Left forelimb (tissue), 1 donor: ENCODE measurements around the gene RNF11.
A peak's percentile ranks its signal among the peaks of the same experiment; 100 is the strongest.
"Not testable (repeated sequence)": the region's sequence is repeated elsewhere in the genome, so short reads cannot be mapped to it uniquely, and the experiment has no call there.

Experiments used
- DNase-seq: peaks from one replicate; pipeline ENCODE4 v3.0.0-alpha.2; 2018; ENCODE audit warnings: low spot score

The RNF11 gene, protein sequence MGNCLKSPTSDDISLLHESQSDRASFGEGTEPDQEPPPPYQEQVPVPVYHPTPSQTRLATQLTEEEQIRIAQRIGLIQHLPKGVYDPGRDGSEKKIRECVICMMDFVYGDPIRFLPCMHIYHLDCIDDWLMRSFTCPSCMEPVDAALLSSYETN

DNA sequence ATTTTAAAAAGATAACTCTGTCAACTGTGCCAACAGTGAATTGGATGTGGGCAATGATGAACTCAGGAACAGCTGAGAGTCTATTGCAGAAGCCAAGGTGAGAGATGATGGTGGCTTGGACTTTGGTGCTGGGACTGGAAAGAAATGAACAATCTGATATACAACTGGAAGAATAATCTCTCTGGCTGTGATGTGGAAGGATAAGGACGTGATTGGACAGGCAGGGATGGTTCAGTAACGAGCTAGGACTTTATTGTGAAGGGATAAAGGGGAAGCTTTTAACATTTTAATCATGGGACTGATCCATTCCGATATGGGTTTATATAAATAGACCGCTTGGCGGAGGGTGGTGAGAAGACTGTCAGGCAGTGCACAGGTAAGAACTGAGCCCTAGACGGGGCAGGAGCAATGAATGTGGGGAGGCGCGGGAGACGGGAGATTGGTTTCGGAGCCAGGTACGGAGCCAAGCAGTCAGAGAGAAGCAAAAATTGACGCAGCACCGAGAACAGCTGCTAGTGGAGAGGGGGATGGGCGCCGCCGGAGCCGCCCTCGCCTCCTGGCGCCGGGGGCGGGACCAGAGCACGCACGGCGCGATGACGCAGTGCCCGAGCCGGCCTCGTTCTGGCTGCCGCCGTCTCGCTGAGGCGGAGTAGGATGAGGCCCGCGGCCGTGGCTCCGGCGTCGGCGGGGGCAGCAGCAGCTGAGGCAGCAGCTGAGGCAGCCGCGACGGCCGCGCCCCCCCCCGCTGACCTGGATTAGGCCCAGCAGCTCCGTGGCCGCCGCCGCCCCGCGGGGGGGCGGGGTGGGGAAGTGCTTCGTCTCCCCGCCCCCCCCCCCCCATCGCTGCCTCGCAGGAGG lies at the start of gene RNF11:
Gene RNF11, plus strand, starts transcription at position 601 of the 858 bp plus-strand sequence. CDS start 484 bp downstream, outside the sequence.
- DNase-seq: peak; percentile 95

DNA sequence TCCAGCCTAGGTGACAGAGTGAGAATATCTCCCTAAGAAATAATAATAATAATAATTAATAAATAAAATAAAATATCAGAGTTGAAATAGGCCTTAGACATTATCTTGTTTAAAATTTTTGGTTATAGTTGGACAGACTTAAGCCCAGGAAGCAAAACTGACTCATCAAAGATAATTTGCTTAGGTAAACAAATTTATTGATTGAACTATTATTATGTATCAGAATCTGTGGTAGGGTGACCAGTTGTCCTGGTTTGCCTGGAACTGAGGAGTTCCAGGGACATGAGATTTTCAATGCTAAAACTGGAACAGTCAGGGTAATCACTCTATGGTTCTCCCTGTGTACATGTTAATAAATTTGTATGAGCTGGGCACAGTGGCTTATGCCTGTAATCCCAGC lies 47.8 kb upstream of the RNF11 start:
- DNase-seq: no peak

DNA sequence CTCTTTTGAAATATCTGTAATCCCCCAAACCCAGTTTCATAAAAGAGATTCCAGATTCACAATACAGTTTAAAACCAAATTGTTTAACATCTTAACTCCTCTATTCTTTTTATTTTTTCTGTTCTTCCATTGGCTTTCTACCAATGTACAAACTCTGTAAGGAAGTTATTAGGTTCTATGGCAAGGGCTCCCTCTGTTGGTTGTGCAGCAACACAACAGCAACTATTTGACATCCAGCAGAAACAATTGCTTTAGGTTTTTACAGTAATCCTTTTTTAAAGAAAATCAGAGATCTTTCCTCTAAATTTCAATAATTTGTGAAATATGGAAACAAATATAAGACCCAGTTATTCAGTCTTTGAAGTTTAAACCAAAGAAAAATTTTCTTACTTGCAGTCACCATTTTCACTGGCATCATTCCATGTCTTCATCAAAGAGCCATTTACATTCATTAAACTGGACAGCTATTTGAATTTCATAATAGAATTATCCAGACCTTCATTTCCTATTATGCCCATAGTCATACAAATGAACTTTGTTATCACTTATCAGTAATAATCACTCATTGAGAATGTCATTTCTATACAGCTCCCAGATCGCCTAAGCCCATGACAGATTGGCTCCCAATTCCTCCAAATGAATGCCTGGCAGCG lies 46.5 kb upstream of the RNF11 start:
- no peak for DNase-seq

DNA sequence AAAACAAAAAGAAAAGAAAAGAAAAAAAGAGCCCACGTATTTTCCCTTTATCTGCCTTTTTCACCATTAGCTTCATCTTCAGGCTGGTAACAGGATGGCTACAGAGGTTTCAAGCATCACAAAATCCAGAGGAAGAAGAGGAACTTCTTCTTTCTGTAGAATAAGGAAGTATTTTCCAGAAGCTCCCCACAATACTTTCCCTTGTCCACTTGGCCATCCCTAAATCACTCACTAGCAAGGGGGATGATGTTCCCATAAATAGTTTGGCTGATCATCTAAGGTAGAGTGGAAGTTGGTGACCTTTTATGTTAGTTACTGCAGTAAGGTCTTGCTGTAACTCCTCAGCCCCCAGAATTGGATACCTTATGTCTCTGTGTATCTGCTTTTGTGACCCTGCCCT lies 45.1 kb upstream of the RNF11 start:
- DNase-seq: no peak

DNA sequence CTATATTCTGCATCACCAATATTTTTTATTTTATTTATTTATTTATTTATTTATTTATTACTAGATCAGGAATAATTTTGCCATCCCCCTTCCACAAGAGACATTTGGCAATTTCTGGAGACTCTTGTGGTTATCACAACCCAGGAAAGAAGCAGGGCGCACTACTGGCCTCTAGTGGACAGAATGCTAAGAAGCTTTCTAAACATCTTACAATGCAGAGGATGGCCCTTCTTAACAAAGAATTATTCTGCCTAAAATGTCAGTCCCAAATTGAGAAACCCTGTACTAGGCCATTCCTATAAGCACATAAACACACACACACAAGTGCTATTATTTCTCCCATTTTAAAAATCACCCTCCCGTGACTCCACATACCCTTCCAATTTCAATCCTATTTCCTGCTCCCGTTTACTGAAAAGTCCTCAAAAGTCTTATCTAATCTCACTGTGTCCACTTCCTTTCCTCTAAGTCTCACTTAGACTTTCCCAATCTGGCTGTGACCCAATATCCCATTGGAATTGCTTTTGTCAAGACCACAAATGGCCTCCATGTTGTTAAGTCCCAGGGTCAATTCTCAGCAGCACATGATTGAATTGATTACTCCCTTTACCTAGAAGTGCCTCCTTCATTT lies 43.7 kb upstream of the RNF11 start:
- DNase-seq: no peak

DNA sequence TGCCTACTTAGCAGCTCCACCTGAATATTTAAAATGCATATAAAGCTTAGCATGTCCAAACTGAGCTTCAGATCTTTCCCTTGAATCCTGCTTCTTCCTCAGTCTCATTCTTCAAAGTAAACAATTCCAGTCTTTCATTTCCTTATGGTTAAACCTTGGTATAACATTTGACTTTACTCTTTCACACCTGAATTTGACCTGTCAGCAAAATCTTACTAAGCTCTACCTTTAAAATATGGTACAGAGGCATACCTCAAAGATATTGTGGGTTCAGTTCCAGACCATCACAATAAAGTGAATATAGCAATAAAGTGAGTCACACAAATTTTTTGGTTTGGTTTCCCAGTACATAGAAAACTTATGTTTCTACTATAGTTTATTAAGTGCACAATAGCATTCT lies 42.5 kb upstream of the RNF11 start:
- no peak for DNase-seq

DNA sequence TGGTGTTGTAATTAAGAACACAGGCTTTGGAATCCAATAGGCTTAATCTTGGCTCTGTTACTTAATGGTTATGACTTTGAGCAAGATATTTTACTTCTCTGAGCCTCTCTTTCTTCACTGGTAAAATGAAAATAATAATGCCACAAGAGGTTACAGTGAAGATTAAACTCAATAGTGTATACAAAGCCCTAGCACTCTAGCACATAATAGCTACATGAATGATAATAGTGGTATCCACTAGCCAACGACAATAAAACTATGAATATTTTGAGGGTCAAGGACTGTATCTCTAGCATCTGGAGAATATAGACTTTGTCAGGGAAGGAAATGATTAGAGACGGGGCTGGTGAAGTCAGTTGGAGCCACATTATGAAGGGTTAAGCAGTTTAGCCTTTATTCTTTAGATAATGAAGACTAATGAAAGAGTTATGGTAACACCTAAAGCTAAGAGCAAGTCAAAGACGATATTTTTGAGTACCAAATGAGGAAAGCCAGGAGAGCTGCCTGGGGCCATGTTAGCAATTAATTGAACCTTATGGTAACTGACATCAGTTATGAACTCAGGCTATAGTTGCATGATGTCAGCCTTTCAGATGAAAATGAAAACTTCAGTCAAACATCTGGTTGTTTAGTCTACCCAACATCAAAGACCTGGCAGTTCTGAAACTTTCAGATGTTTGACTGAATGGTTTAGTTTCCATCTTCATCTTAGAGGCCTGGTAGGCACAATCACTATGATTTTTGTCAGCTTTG lies 32.8 kb upstream of the RNF11 start:
- DNase-seq: no peak

DNA sequence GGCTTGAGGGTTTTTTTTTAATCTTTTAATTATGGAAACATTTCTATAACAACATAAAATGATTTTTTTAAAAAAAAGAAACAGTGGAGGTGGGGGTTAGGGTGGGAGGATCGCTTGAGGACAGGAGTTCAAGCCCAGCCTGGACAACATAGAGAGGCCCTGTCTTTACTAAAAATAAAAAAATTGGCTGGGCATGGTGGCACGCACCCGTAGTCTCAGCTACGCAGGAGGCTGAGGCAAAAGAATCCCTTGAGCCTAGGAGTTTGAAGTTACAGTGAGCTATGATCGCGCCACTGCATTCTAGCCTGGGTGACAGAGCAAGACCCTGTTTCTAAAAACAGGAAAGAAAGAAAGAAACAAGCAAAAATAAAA lies 32.2 kb upstream of the RNF11 start:
- no peak for DNase-seq

DNA sequence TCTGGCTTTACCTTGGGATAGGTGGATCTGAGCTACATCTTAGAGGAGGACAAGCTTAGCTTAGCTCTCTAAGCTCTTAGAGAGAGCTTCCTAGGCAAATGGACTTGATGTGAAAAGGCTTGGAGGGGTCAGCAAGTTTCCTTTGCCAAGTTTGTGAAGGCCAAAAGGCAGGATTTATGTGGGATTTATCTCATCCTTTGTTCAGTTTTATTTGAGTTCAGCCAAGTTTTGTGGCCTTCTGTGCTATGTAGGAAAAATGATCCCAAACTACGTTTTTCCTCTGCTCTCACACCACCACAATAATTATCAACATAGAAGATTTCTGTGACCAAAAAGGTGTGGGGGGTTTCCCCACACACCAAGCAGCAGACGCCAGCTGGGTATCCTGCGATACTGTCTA lies 26.0 kb upstream of the RNF11 start:
- no peak for DNase-seq

DNA sequence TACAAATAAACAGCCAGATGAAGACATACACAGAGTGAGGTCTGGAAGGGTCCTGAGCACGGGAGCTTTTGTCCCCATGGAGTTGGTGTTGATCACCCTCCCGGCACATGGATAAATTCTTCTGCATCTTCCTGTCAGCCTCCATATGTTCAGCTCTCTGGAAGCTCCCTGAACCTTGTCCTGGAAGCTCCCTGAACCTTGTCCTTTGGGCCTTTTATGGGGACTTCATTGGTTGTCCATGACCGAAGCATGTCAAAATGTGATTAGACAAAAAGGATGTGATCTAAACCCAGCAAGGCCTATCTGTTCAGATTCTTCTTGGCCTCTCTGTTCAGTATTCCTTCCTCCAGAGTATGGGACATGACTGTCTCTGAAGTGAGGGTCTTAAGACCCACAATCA lies 25.4 kb upstream of the RNF11 start:
- DNase-seq: no peak

DNA sequence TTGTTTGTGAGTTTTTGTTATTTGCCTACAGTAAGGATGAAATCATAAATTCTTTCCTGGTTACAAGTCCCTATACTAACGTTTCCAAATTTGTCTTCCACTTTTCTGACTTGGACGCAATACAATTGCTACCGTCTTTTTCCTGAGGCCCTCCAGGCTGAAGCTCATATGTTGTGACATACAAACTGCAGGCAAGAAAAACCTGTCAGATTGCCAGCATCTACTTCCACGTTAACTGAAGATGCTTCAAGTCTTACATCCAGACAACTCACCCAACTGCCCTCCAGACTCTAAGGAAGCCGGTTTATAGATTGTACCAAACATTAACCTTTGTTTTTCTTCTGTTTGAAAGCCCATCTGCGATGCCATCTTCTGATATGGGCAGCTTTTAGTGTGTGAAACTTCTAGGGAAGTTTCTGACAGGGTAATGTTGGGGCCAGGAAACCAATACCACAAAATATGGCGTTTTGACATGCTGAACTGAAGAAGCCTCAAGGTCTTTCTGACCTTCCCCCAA lies 21.4 kb upstream of the RNF11 start:
- no peak for DNase-seq

DNA sequence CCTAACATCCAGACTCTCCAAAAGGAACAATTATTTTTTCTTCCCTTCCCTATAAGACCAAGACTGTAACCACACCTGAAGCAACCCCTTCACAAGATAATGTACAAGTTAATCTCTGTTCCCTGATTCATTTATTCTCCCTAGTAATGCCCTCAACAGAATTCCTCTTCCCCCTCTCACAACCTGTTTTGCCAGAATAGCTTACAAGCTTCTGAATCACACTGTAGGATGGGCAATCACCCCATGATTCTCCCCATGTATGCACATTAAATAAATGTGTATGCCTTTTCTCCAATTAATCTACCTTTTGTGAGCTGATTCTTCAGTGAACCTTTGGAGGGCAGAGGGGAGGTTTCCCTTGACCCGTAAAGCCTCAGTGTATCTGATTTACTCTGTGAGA lies 20.9 kb upstream of the RNF11 start:
- DNase-seq: no peak

DNA sequence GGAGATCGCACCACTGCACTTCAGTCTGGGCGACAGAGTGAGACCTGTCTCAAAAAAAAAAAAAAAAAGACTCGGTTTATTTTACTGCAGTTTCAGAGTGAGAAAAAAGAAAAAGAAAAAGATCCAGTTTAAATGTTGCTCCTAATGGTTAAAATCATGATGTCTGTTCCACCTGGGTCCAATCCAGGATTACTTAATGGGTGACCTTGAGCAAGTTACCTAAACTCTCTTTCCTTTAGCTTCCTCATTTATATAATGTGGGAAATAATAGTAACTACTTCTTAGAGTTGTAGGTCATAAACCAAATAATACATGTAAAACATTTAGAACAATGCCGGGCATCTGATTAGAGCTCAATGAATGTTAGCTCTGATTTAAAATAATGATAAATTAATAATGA lies 19.4 kb upstream of the RNF11 start:
- no peak for DNase-seq

DNA sequence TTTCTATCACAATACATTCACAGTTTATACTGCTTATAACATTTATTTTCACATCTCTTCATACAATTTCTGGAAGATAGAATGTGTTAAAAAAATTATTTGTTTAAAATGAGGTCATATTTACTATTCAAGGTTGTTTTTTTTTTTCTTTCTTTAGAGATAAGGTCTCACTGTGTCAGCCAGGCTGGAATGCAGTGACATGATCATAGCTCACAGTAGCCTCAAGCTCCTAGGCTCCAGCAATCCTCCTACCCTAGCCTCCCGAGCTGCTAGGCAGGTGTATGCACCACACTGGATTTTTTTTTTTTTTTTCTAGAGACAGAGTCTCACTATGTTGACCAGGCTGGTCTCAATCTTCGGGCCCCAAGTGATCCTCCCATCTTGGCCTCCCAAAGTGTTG lies 19.0 kb upstream of the RNF11 start:
- no peak for DNase-seq

DNA sequence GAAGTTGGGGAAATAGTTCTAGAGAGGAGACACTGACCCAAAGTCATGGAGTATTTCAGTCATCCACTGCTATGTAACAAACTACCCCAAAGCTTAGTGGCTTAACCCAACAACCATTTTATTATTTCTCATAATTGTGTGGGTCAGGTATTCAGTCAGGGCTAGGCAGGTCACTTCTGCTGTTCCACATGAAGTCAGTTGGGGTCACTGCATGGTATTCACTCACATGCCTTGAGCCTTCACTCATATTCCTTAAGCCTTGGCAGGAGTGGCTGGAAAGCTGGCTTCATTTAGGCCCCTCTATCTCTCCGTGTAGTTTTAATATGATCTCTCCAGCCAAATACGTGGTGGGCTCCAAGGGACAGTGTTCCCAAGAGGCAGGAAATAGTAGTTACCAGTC lies 17.5 kb upstream of the RNF11 start:
- no peak for DNase-seq

DNA sequence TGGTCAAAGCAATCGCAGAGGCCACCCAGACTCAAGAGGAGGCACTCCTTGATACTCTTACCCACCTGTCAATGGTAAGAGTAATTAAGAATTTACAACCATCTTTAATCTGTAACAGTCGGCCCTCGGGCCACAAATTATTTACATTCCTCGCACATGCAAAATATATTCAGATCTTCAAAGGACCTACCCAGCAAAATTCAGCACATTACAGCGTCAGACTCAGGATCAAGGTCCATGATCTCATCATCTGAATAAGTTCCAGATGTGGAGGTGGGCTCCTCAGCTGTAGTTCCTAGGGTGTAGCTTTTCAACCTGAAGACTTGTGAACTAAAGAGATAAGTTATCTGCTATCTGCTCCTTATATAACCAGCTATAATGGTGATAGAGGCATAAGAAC lies 17.1 kb upstream of the RNF11 start:
- no peak for DNase-seq

DNA sequence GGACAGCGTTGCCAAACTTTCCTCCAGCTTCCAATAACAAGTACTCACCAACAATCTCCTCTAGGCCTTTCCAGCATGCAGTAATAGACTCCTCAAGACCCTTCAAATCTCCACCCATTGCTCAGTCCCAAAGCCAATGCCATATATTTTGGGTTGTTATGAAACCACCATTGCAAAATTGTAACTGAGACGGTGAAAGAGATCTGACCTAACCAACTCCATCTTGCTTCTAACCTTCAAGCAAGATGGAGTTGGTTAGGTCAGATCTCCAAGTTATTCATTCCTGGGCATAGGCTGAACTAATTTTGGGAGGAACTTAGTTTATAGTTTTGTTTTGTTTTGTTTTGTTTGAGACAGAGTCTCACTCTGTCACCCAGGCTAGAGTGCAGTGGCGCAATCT lies 14.5 kb upstream of the RNF11 start:
- not testable (repeated sequence) for DNase-seq

DNA sequence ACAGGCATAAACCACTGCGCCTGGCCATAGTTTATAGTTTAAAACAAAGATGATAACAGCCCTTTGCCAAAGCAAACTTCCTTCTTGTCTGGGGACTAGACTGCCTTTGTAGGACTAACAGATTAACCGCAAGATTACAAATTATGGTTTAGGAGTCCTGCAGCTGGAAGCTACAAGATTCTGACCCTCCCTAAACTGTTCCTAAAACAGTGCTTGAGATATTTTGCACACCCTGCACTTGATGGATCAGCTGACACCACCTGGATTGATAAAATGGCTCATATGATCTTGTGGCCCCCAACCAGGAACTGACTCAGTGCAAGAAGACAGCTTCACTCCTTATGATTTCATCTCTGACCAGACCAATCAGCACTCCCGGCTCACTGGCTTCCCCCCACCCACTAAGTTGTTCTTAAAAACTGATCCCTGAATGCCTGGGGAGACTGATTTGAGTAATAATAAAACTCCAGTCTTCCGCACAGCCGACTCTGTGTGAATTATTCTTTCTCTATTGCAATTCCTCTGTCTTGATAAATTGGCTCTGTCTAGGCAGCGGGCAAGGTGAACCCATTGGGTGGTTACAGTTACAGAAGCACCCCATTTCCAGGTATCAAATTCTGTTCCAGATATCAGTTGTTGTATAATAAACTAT lies 13.8 kb upstream of the RNF11 start:
- no peak for DNase-seq

DNA sequence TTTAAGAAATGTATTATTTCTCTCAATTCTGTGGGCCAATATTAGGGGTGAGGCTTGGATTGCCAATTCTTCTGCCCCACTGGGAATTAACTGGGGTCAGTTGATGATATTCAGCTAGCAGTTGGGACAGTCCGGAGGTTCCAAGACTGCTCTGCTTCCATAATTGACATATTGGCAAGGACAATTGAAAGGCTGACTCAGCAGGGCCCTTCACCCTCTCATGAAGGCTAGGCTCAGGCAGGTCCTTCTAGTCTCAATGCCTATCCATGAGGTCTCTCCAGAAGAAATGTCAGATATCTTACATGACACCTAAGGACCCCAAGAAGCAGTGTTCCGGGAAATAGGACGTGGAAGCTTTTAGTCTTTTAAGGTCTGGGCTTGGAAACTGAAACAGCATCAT lies 13.3 kb upstream of the RNF11 start:
- DNase-seq: no peak

DNA sequence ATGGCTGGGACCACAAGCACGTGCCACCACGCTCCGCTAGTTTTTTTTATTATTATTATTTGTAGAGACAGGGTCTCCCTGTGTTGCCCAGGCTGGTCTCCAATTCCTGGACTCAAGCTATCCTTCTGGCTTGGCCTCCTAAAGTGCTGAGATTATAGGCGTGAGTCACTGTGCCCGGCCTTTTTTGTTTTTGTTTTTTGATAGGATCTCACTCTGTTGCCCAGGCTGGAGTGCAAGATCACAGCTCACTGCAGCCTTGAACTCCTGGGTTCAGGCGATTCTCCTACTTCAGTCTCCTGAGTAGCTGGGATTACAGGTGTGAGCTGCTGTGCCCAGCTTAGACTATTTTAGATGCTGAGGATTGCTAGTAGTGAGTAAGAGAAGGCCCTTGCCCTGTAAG lies 11.8 kb upstream of the RNF11 start:
- DNase-seq: no peak

DNA sequence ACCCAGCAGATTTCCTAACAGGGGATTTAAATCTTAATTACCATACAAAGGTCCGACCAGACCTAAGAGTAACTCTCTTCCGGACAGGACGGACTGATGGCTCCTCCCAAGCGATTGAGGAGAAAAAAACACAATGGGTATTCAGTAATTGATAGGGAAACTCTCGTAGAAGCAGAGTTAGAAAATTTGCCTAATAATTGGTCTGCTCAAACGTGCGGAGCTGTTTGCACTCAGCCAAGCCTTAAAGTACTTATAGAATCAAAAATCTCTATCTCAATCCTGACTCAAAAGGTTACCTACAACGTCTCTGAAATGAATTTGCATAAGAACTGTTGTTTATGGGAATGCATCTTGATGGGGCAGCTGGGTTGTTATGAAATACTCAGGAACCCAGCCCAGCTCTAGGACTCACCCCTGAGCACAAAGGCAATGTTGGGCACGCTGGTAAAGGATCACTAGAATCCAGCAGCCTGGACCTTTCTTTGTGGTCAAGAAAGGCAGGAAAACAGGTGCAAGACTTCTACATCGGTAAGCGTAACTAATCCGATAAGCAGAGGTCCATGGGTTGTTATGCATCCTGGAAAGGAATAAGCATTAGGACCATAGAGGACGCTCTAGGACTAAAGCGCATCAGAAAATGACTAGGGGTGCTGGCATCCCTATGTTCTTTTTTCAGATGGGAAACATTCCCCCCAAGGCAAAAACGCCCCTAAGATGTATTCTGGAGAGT lies 8.7 kb upstream of the RNF11 start:
- not testable (repeated sequence) for DNase-seq
